ENCODE measurements around the gene TRH. TPM values are rescaled to one million over a fixed set of nuclear protein-coding genes. Genes with fewer than 3 reads are reported as not detected.
"Not testable (repeated sequence)": the region's sequence is repeated elsewhere in the genome, so short reads cannot be mapped to it uniquely, and the experiment has no call there.

The TRH gene
- total and polyA plus RNA-seq, 4 donors: not detected

- H3K27ac ChIP-seq (ENCODE audit: low read depth in 1 of 2, low read length in 2 of 2): no peak overlapping the region
- ATAC-seq (ENCODE audit: low FRiP score): no peak
Measured at GRCh38 chr3:129985113-129985512, 10.6 kb downstream of the TRH start.

GRCh38 chr3:129988429-129988828 lies 13.9 kb downstream of the TRH start:
- Histone ChIP-seq H3K36me3 (ENCODE audit: control insufficient read depth in 1 of 2, insufficient read depth in 2 of 2, low read length in 1 of 2) (no peaks in the 10 kb centered on the region), H3K9me3 (ENCODE audit: control insufficient read depth, low read length) (peaks cover 2% of the 10 kb centered on the region), H3K27ac (ENCODE audit: low read depth in 1 of 2, low read length in 2 of 2) (no peak overlapping the region), H3K27me3 (ENCODE audit: control insufficient read depth in 1 of 2, insufficient read depth in 2 of 2, low read length in 1 of 2) (no peaks in the 10 kb centered on the region), H3K4me3 (ENCODE audit: low read length in 2 of 2) (no peak overlapping the region), H3K4me1 (ENCODE audit: control insufficient read depth in 1 of 2, insufficient read depth in 2 of 2, low read length in 2 of 2) (no peaks in the 10 kb centered on the region)
- intact Hi-C loops (cut with DNase I): no loop called here
- peak in 1 of 2 donors; percentile 68 for DNase-seq
- 66 to 77% methylated on average over 10 of the region's 10 CpGs for WGBS, 2 donors
- ATAC-seq (ENCODE audit: low FRiP score): no peak

More at GRCh38 chr3:129985113-129985512, 10.6 kb downstream of the TRH start:
- Histone ChIP-seq H3K9me3 (ENCODE audit: control insufficient read depth, low read length) (no peaks in the 10 kb centered on the region), H3K36me3 (ENCODE audit: control insufficient read depth in 1 of 2, insufficient read depth in 2 of 2, low read length in 1 of 2) (no peaks in the 10 kb centered on the region), H3K27me3 (ENCODE audit: control insufficient read depth in 1 of 2, insufficient read depth in 2 of 2, low read length in 1 of 2) (no peaks in the 10 kb centered on the region), H3K4me1 (ENCODE audit: control insufficient read depth in 1 of 2, insufficient read depth in 2 of 2, low read length in 2 of 2) (no peaks in the 10 kb centered on the region), H3K4me3 (ENCODE audit: low read length in 2 of 2) (no peak overlapping the region)
- intact Hi-C loops (cut with DNase I): no loop called here
- DNase-seq: peak in 1 of 2 donors; percentile 51
- WGBS, 2 donors: 87 to 95% methylated on average over 14 of the region's 14 CpGs

- Histone ChIP-seq H3K36me3 (ENCODE audit: control insufficient read depth in 1 of 2, insufficient read depth in 2 of 2, low read length in 1 of 2) (no peaks in the 10 kb centered on the region), H3K4me3 (ENCODE audit: low read length in 2 of 2) (no peak overlapping the region), H3K9me3 (ENCODE audit: control insufficient read depth, low read length) (peaks cover 2% of the 10 kb centered on the region), H3K4me1 (ENCODE audit: control insufficient read depth in 1 of 2, insufficient read depth in 2 of 2, low read length in 2 of 2) (no peaks in the 10 kb centered on the region), H3K27me3 (ENCODE audit: control insufficient read depth in 1 of 2, insufficient read depth in 2 of 2, low read length in 1 of 2) (no peaks in the 10 kb centered on the region), H3K27ac (ENCODE audit: low read depth in 1 of 2, low read length in 2 of 2) (no peak overlapping the region)
- intact Hi-C loops (cut with DNase I): no loop called here
- ATAC-seq (ENCODE audit: low FRiP score): no peak
- DNase-seq: no peak
- 52 to 57% methylated on average over 6 of the region's 6 CpGs for WGBS, 2 donors
Measured at GRCh38 chr3:129989414-129989813, 14.9 kb downstream of the TRH start.

GRCh38 chr3:129992781-129993180 lies 18.3 kb downstream of the TRH start:
- Histone ChIP-seq H3K9me3 (ENCODE audit: control insufficient read depth, low read length) (peaks cover 4% of the 10 kb centered on the region), H3K4me1 (ENCODE audit: control insufficient read depth in 1 of 2, insufficient read depth in 2 of 2, low read length in 2 of 2) (no peaks in the 10 kb centered on the region), H3K36me3 (ENCODE audit: control insufficient read depth in 1 of 2, insufficient read depth in 2 of 2, low read length in 1 of 2) (no peaks in the 10 kb centered on the region), H3K27me3 (ENCODE audit: control insufficient read depth in 1 of 2, insufficient read depth in 2 of 2, low read length in 1 of 2) (no peaks in the 10 kb centered on the region), H3K27ac (ENCODE audit: low read depth in 1 of 2, low read length in 2 of 2) (no peak overlapping the region), H3K4me3 (ENCODE audit: low read length in 2 of 2) (no peak overlapping the region)
- ATAC-seq (ENCODE audit: low FRiP score): no peak
- no peak for DNase-seq
- WGBS, 2 donors: 27 to 34% methylated on average over 3 of the region's 3 CpGs
- intact Hi-C loops (cut with DNase I): no loop called here

GRCh38 chr3:129994883-129995559 lies 20.5 kb downstream of the TRH start:
- Histone ChIP-seq H3K4me1 (ENCODE audit: control insufficient read depth in 1 of 2, insufficient read depth in 2 of 2, low read length in 2 of 2) (no peaks in the 10 kb centered on the region), H3K27me3 (ENCODE audit: control insufficient read depth in 1 of 2, insufficient read depth in 2 of 2, low read length in 1 of 2) (peaks cover 0 to 1% of the 10 kb centered on the region in 2 donors), H3K36me3 (ENCODE audit: control insufficient read depth in 1 of 2, insufficient read depth in 2 of 2, low read length in 1 of 2) (no peaks in the 10 kb centered on the region), H3K27ac (ENCODE audit: low read depth in 1 of 2, low read length in 2 of 2) (no peak overlapping the region), H3K9me3 (ENCODE audit: control insufficient read depth, low read length) (peaks cover 4% of the 10 kb centered on the region), H3K4me3 (ENCODE audit: low read length in 2 of 2) (no peak overlapping the region)
- no peak for ATAC-seq (ENCODE audit: low FRiP score)
- WGBS, 2 donors: 42 to 63% methylated on average over 5 of the region's 5 CpGs
- no peak for DNase-seq
- intact Hi-C loops (cut with DNase I): no loop called here

- Histone ChIP-seq H3K4me1 (ENCODE audit: control insufficient read depth in 1 of 2, insufficient read depth in 2 of 2, low read length in 2 of 2) (no peaks in the 10 kb centered on the region), H3K36me3 (ENCODE audit: control insufficient read depth in 1 of 2, insufficient read depth in 2 of 2, low read length in 1 of 2) (no peaks in the 10 kb centered on the region), H3K4me3 (ENCODE audit: low read length in 2 of 2) (no peak overlapping the region), H3K9me3 (ENCODE audit: control insufficient read depth, low read length) (peaks cover 2% of the 10 kb centered on the region), H3K27me3 (ENCODE audit: control insufficient read depth in 1 of 2, insufficient read depth in 2 of 2, low read length in 1 of 2) (peaks cover 0 to 1% of the 10 kb centered on the region in 2 donors), H3K27ac (ENCODE audit: low read depth in 1 of 2, low read length in 2 of 2) (no peak overlapping the region)
- DNase-seq (no peak), ATAC-seq (ENCODE audit: low FRiP score) (no peak)
- intact Hi-C loops (cut with DNase I): no loop called here
- WGBS, 2 donors: 83 to 86% methylated on average over 4 of the region's 4 CpGs
Measured at GRCh38 chr3:129996073-129996472, 21.6 kb downstream of the TRH start.

GRCh38 chr3:129999176-129999575 lies 24.7 kb downstream of the TRH start:
- ATAC-seq (ENCODE audit: low FRiP score); H3K4me1 ChIP-seq (ENCODE audit: control insufficient read depth in 1 of 2, insufficient read depth in 2 of 2, low read length in 2 of 2); H3K36me3 ChIP-seq (ENCODE audit: control insufficient read depth in 1 of 2, insufficient read depth in 2 of 2, low read length in 1 of 2); H3K27ac ChIP-seq (ENCODE audit: low read depth in 1 of 2, low read length in 2 of 2); H3K9me3 ChIP-seq (ENCODE audit: control insufficient read depth, low read length); intact Hi-C loops (cut with DNase I); DNase-seq; H3K27me3 ChIP-seq (ENCODE audit: control insufficient read depth in 1 of 2, insufficient read depth in 2 of 2, low read length in 1 of 2); H3K4me3 ChIP-seq (ENCODE audit: low read length in 2 of 2): not testable (repeated sequence)
- 73 to 78% methylated on average over 5 of the region's 5 CpGs for WGBS, 2 donors

- not testable (repeated sequence) for H3K9me3 ChIP-seq (ENCODE audit: control insufficient read depth, low read length); H3K4me1 ChIP-seq (ENCODE audit: control insufficient read depth in 1 of 2, insufficient read depth in 2 of 2, low read length in 2 of 2); H3K27me3 ChIP-seq (ENCODE audit: control insufficient read depth in 1 of 2, insufficient read depth in 2 of 2, low read length in 1 of 2); H3K27ac ChIP-seq (ENCODE audit: low read depth in 1 of 2, low read length in 2 of 2); H3K36me3 ChIP-seq (ENCODE audit: control insufficient read depth in 1 of 2, insufficient read depth in 2 of 2, low read length in 1 of 2); ATAC-seq (ENCODE audit: low FRiP score)
- 4 to 9% methylated on average over 33 to 80 of the region's 86 CpGs for WGBS, 2 donors
- DNase-seq: peak; percentile 56 to 87
- peak overlapping the region; percentile 12 to 21 for H3K4me3 ChIP-seq (ENCODE audit: low read length in 2 of 2)
- intact Hi-C loops (cut with DNase I): loop anchor here in 1 of 2 donors (10.0 kb wide), 1 partner anchor 58 kb away; no protein-coding TSS in a partner anchor
Measured at GRCh38 chr3:130002666-130003598, 28.4 kb downstream of the TRH start.

Data from aorta (tissue), 5 donors.